ENCODE results near the gene BRD3OS. TPM values are rescaled to one million over a fixed set of nuclear protein-coding genes. Genes with fewer than 3 reads are reported as not detected.

The BRD3OS gene
- total and polyA plus RNA-seq, 2 donors (not counting 1 experiment from before 2014, with no cell fraction given), result 12.4 to 19.4 TPM

GRCh38 chr9:134052941-134053340, 27.7 kb downstream of the BRD3OS start:
- Histone ChIP-seq H3K9ac (ENCODE audit: insufficient read depth, low read length) (no peak overlapping the region), H4K20me1 (ENCODE audit: control insufficient read depth, extremely low read depth, insufficient read depth, low read length) (no peaks in the 10 kb centered on the region)
- TF ChIP-seq CTCF (conservative IDR thresholded peaks at IDR 0.05 in 1 of 2, IDR thresholded peaks at IDR 0.05 in 1 of 2; ENCODE audit: low read depth in 1 of 2, low read length in 2 of 2), result no peak
- no peak for TF ChIP-seq EZH2 (IDR thresholded peaks at IDR 0.05; ENCODE audit: low read length, missing control alignments)

GRCh38 chr9:134053401-134053871, 28.2 kb downstream of the BRD3OS start:
- H3K27ac ChIP-seq (ENCODE audit: insufficient read depth, low read length), result no peak overlapping the region
- no peak overlapping the region for H3K4me3 ChIP-seq (replicated peaks in 1 of 4; ENCODE audit: control extremely low read depth in 1 of 4, insufficient read depth in 1 of 4, low read depth in 3 of 4, low read length in 4 of 4)
- peaks cover 12% of the 10 kb centered on the region for H3K36me3 ChIP-seq (ENCODE audit: control insufficient read depth, insufficient read depth, low read length)
- H3K79me2 ChIP-seq (ENCODE audit: control insufficient read depth, insufficient read depth, low read length), result peaks cover 27% of the 10 kb centered on the region
- H3K4me1 ChIP-seq (ENCODE audit: control insufficient read depth, extremely low read depth, insufficient read depth, low read length), result peaks cover 10% of the 10 kb centered on the region
- no peak for DNase-seq (ENCODE audit: low read depth in 2 of 2)
- H2AFZ ChIP-seq (ENCODE audit: low read length), result no peak overlapping the region
- H3K4me2 ChIP-seq (ENCODE audit: extremely low read depth, insufficient read depth, low read length), result no peak overlapping the region
- H3K27me3 ChIP-seq (ENCODE audit: control insufficient read depth, insufficient read depth, low read length), result no peaks in the 10 kb centered on the region
- TF ChIP-seq CTCF (conservative IDR thresholded peaks at IDR 0.05 in 1 of 2, IDR thresholded peaks at IDR 0.05 in 1 of 2; ENCODE audit: low read depth in 1 of 2, low read length in 2 of 2) (no peak), EZH2 (IDR thresholded peaks at IDR 0.05; ENCODE audit: low read length, missing control alignments) (no peak)
- H3K9ac ChIP-seq (ENCODE audit: insufficient read depth, low read length), result no peak overlapping the region
- H3K9me3 ChIP-seq (ENCODE audit: control insufficient read depth, insufficient read depth, low read depth, low read length), result no peaks in the 10 kb centered on the region
- H4K20me1 ChIP-seq (ENCODE audit: control insufficient read depth, extremely low read depth, insufficient read depth, low read length), result no peaks in the 10 kb centered on the region

More at GRCh38 chr9:134052941-134053340, 27.7 kb downstream of the BRD3OS start:
- Histone ChIP-seq H3K36me3 (ENCODE audit: control insufficient read depth, insufficient read depth, low read length) (peaks cover 15% of the 10 kb centered on the region), H3K4me2 (ENCODE audit: extremely low read depth, insufficient read depth, low read length) (no peak overlapping the region), H3K27me3 (ENCODE audit: control insufficient read depth, insufficient read depth, low read length) (no peaks in the 10 kb centered on the region), H3K9me3 (ENCODE audit: control insufficient read depth, insufficient read depth, low read depth, low read length) (no peaks in the 10 kb centered on the region), H3K4me1 (ENCODE audit: control insufficient read depth, extremely low read depth, insufficient read depth, low read length) (peaks cover 10% of the 10 kb centered on the region), H2AFZ (ENCODE audit: low read length) (no peak overlapping the region), H3K4me3 (replicated peaks in 1 of 4; ENCODE audit: control extremely low read depth in 1 of 4, insufficient read depth in 1 of 4, low read depth in 3 of 4, low read length in 4 of 4) (no peak overlapping the region), H3K27ac (ENCODE audit: insufficient read depth, low read length) (no peak overlapping the region), H3K79me2 (ENCODE audit: control insufficient read depth, insufficient read depth, low read length) (peaks cover 25% of the 10 kb centered on the region)
- no peak for DNase-seq (ENCODE audit: low read depth in 2 of 2)

GRCh38 chr9:134053941-134054761, 28.9 kb downstream of the BRD3OS start:
- TF ChIP-seq CTCF (conservative IDR thresholded peaks at IDR 0.05 in 1 of 2, IDR thresholded peaks at IDR 0.05 in 1 of 2; ENCODE audit: low read depth in 1 of 2, low read length in 2 of 2) (no peak), EZH2 (IDR thresholded peaks at IDR 0.05; ENCODE audit: low read length, missing control alignments) (no peak)
- Histone ChIP-seq H3K9ac (ENCODE audit: insufficient read depth, low read length) (no peak overlapping the region), H3K27ac (ENCODE audit: insufficient read depth, low read length) (no peak overlapping the region), H2AFZ (ENCODE audit: low read length) (no peak overlapping the region), H3K27me3 (ENCODE audit: control insufficient read depth, insufficient read depth, low read length) (no peaks in the 10 kb centered on the region), H4K20me1 (ENCODE audit: control insufficient read depth, extremely low read depth, insufficient read depth, low read length) (no peaks in the 10 kb centered on the region), H3K4me2 (ENCODE audit: extremely low read depth, insufficient read depth, low read length) (no peak overlapping the region), H3K36me3 (ENCODE audit: control insufficient read depth, insufficient read depth, low read length) (peaks cover 11% of the 10 kb centered on the region), H3K4me3 (replicated peaks in 1 of 4; ENCODE audit: control extremely low read depth in 1 of 4, insufficient read depth in 1 of 4, low read depth in 3 of 4, low read length in 4 of 4) (no peak overlapping the region), H3K9me3 (ENCODE audit: control insufficient read depth, insufficient read depth, low read depth, low read length) (no peaks in the 10 kb centered on the region), H3K4me1 (ENCODE audit: control insufficient read depth, extremely low read depth, insufficient read depth, low read length) (peaks cover 10% of the 10 kb centered on the region), H3K79me2 (ENCODE audit: control insufficient read depth, insufficient read depth, low read length) (peaks cover 27% of the 10 kb centered on the region)
- no peak for DNase-seq (ENCODE audit: low read depth in 2 of 2)
